Effector CD4-positive, alpha-beta T cell (primary cell): ENCODE measurements around the gene CAPN13.

Experiments
- DNase-seq: peaks from one replicate; pipeline ENCODE4 v3.0.0-alpha.2; 2020

CAPN13 gene

DNA sequence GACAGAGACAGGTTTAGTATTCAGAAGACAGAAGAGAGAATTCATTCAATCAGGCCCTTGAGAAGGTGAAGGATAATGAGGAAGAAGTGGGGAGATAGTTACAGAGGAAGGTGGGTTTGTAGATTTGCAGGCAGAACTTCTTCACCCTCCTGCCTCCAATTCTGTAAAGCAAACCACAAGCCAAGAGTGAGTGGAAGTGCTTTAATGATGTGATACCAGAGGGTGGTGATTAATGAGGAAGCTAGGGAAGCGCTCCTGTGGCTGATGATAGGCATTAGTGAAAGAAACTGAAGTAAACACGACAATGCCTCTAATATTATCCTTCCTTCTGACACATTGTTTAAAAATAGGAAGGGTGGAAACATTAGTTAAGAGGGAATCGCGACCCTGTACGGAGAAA lies 78.2 kb downstream of the CAPN13 start:
- no peak for DNase-seq

- DNase-seq, result no peak
These were observed 84.1 kb downstream of the CAPN13 start for GRCh38 chr2:30722936-30723725.

DNA sequence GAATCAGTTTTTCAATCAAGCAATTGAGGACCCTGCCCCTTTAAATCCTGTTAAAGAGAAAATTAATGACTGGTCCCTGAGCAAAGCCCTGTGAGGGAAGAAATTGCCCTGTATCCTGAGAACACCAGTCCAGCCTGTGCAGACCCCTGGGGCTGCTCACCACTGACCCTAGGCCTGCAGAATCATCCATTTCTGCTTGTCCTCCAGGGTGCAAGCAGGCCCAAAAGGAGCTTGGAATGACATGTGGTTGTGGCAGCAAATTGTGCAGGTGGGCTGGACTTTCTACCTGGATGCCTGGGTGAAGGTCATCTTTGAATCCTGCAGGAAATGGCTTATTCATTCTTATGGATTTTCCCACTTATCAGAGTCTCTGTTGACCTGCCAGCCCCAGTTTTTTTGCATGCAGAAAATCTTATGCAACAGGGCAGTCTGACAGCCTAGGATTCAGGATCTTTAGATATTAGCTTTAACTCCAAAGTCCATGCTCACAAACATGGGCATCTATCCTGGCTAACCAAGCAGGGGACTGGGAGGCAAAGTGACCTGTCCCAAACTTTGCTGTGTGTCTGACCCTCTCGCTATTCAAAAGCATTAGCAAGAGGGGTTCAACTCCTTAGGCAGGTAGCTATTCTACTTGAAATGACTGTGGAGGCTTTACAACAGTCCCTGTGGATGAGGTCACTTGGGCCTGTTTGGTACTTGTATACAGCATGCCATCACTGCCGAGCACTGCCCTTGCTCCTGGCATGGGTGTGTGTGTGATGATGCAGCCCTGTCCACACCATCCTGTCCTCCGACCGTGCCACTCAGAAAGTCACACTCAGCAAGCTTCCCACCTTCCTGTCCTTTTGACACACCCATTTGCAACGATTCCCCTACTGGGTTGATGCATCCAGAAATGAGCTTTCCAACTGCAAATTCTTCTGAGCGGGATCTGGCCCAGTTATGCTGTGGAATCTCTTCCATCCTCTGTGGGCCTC lies 85.3 kb downstream of the CAPN13 start:
- DNase-seq, result no peak

- DNase-seq, result no peak
These were observed 86.0 kb downstream of the CAPN13 start for GRCh38 chr2:30721241-30721640.

GRCh38 chr2:30717081-30717650 lies 90.1 kb downstream of the CAPN13 start:
- DNase-seq, result no peak

GRCh38 chr2:30716123-30716900 lies 90.9 kb downstream of the CAPN13 start:
- DNase-seq, result no peak

DNA sequence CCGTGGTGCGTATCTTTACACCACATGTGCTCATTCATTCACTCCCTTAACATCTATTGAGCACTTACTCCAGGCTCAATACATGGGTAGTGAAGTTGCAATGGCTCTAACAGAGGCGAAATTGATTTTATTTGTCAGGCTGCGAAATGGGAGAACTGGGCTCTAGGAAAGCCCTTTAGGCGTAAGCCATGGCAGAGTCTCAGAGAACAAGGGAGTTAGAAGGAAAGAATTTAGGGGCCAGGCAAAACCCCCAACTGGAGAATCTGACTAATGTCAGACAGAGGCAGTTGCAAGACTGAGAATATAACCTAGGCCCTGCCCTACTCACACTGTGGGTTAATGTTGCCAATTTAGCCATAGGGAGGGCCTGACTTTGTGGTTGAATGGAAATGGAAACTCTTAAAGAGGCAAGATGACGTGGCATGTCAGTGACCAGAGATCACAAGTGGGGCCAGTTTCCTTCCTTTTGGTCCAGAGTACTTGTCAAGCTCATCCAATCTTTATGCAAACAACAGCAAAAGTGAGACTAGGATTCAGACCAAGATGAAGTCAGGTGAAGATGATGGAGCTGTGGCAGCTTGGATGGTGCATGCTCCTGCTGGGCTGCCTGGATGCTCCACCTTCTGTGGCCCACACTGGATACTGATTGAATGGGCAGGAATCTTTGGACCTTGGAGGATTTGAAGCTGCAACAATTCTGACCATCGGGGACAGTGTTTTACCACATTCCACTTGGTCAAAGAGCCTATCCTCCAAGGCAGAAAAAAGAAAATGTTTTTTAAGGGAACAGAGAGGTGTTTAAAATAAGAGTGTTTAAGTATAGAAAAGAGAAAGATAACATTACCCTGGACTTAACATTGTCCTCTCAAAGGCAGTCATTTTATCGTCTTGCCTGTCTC lies 92.2 kb downstream of the CAPN13 start:
- DNase-seq, result no peak

GRCh38 chr2:30713698-30714097 lies 93.5 kb downstream of the CAPN13 start:
- no peak for DNase-seq

- peak; percentile 82 for DNase-seq
These were observed 95.6 kb downstream of the CAPN13 start for GRCh38 chr2:30711646-30712085.

GRCh38 chr2:30710461-30710860 lies 96.8 kb downstream of the CAPN13 start:
- DNase-seq, result no peak

DNA sequence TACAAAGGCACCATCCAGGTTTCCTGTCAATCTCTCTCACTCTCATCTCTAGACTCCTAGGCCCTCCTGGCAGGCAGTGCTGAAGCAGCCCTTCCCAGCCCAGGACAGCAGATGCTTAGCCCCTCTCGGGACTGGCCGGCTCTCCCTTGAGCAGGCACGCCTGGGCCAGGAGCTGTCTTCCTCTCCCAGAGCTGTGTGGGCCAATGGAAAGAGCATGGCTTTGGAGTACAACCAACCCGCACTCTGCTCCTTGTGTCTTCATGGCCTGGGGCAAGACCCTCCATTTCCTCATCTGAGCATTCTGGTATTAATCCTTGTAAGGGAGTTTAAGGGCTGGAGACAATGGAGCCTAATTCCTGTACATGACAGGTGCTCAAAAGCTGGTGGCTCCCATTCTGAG lies 97.2 kb downstream of the CAPN13 start:
- DNase-seq, result no peak

DNA sequence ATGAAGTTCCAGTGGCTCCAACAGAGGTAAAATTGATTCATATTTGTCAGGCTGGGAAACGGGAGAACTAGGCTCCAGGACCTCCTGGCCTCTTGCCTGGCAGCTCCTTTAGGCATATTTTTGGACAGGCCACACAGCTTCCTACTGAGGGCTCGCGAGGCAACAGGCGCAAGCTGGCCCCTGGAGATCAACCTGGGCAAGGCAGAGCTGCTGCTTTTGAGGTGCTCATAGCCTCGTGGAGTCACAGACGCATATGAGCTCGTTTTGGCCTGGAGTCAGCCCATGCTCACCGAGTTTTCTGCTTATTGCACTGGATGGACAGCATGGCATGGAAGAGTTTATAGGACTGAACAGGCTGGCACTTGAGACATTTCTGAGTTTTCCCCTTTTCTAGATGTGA lies 97.7 kb downstream of the CAPN13 start:
- no peak for DNase-seq

DNA sequence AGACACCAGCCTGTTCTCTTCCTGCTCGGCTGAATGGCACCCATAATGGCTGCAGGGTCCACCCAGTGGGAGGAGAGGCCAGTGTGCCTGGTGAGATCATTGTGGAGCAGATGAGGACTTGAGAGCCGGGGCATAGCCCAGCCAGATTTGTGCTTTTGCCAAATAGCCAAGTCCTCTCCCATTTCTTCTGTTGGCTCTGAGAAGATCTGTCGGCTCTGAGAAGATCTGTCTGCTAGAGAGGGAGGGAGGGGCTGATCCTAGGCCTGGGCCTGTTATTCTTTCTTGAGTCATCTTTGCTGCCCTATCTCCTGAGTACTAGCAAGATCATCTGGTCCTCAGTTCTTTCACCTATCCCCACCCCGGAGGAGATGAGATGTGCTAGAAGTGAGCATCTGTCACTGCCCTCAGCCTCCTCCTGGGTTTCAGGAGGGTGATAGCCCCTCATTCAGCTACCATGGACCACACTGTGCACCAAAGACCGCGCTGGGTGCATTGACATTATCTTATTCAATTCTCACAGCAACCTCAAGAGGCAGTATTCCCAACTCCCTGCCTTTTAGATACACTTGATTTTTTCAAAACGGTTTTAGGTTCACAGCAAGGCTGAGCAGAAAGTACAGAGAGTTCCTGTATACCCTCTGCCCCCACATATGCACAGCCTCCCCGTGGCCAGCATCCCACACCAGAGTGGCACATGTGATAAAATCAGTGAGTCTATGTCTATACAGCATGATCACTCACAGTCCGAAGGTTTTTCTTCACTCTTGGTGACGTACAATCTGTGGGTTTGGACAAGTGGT lies 98.6 kb downstream of the CAPN13 start:
- DNase-seq, result no peak

DNA sequence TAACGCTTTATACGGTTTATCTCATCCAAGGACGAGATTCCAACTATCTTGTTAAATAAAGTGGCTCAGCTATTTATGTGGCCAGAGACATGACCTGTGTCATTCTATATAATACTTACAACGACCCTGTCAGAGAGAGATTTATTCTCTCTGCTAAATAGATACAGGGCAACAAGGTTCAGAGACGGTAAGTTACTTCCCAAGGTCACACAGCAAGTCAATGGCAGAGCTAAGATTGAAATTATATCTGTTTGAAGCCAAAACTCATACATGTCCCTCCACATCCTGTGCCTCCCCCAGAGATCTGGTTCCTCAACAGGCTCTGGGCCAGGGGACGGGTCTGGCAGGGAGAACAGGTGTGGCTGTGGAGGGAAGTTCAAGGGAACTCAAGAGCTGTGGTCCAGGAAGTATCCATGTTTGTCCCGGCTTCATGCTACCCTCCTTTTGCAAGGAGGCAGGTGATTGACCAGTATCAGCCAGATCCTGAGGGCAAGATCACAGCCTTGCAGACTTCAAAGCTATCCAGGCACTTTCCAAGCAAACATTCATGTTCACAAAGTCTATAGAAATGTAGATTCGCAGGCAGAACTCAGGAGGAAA lies 99.8 kb downstream of the CAPN13 start:
- DNase-seq, result no peak

GRCh38 chr2:30706534-30707303 lies 100.5 kb downstream of the CAPN13 start:
- peak; percentile 58 for DNase-seq

GRCh38 chr2:30705711-30706533 lies 101.3 kb downstream of the CAPN13 start:
- no peak for DNase-seq

GRCh38 chr2:30705056-30705455 lies 102.2 kb downstream of the CAPN13 start:
- DNase-seq, result no peak

- DNase-seq, result no peak
These were observed 102.8 kb downstream of the CAPN13 start for GRCh38 chr2:30704309-30705020.
